ENCODE data around the gene DYNAP.

DNA sequence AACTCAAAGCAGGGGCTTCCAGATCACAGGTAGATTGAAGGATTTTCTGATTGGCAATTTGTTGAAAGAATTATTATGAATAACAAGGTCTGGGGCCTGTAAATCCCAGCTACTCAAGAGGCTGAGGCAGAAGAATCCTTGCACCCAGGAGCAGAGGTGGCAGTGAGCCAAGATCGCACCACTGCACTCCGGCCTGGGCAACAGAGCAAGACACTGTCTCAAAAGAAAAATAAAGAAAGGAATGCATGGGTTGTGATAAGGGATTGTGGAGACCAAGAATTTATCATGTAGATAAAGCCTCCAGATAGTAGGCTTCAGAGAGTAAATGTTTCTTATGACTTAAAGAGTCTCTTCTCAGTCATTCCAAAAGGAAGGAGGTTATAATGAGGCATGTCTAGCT, 35.8 kb upstream of the DYNAP start:
- no peak for TF ChIP-seq POLR2A (IDR thresholded peaks at IDR 0.05)
- no peak for TF ChIP-seq CTCF (IDR thresholded peaks at IDR 0.05)
- no peak for TF ChIP-seq POLR2AphosphoS5 (IDR thresholded peaks at IDR 0.05)

Measured in breast epithelium (tissue), 3 donors.